ENCODE measurements around the gene HSF2BP.
"Not testable (repeated sequence)": the region's sequence is repeated elsewhere in the genome, so short reads cannot be mapped to it uniquely, and the experiment has no call there.

HSF2BP gene

DNA sequence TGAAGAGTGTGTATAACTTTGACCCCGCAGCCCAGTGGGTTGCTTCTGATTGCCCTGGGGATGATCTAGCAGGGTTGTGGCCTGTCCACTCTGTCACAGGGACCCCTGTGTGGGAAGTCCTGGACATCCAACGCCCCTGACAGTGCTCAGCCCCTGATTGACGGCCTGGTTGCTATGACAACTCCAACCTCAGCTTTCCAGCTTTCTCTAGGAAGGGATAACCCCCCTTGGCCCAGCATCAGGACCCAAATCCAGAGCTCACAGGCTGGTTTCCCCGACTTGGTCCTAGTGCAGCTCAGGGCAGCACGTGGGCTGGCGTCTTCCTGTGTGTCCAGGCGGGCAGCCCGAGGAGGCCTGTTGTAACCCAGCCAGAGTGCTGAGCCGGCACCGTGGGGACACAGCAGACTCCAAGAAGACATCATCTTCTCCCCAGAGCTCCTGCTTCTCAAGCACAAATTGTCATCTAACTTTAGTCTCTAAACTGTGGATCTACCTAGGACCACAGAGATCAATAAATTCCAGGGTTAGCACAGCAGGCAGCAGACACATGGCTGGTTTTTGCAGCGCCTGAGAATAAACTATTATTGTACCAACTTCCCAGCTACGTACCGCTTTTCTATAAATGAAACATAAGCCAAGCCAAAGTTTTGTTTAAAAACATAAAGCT, 40.8 kb upstream of the HSF2BP start:
- H3K4me3 ChIP-seq (ENCODE audit: low read depth, low read length) = no peak overlapping the region
- no peak for DNase-seq (ENCODE audit: low read depth)
- TF ChIP-seq, protein P1, sequence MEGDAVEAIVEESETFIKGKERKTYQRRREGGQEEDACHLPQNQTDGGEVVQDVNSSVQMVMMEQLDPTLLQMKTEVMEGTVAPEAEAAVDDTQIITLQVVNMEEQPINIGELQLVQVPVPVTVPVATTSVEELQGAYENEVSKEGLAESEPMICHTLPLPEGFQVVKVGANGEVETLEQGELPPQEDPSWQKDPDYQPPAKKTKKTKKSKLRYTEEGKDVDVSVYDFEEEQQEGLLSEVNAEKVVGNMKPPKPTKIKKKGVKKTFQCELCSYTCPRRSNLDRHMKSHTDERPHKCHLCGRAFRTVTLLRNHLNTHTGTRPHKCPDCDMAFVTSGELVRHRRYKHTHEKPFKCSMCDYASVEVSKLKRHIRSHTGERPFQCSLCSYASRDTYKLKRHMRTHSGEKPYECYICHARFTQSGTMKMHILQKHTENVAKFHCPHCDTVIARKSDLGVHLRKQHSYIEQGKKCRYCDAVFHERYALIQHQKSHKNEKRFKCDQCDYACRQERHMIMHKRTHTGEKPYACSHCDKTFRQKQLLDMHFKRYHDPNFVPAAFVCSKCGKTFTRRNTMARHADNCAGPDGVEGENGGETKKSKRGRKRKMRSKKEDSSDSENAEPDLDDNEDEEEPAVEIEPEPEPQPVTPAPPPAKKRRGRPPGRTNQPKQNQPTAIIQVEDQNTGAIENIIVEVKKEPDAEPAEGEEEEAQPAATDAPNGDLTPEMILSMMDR (IDR thresholded peaks at IDR 0.05; ENCODE audit: control insufficient read depth, extremely low read depth, insufficient read depth) = no peak

DNA sequence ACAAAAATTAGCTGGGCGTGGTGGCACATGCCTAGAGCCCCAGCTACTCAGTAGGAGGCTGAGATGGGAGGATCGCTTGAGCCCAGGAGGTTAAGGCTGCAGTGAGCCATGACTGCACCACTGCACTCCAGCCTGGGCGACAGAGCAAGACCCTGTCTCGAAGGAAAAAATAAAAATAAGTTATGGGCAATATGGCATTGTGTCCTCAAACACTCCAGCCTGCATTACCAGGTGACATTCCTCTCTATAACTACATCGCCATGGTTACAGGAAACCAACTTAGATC, 40.1 kb upstream of the HSF2BP start:
- H3K4me3 ChIP-seq (ENCODE audit: low read depth, low read length); DNase-seq (ENCODE audit: low read depth): not testable (repeated sequence)

DNA sequence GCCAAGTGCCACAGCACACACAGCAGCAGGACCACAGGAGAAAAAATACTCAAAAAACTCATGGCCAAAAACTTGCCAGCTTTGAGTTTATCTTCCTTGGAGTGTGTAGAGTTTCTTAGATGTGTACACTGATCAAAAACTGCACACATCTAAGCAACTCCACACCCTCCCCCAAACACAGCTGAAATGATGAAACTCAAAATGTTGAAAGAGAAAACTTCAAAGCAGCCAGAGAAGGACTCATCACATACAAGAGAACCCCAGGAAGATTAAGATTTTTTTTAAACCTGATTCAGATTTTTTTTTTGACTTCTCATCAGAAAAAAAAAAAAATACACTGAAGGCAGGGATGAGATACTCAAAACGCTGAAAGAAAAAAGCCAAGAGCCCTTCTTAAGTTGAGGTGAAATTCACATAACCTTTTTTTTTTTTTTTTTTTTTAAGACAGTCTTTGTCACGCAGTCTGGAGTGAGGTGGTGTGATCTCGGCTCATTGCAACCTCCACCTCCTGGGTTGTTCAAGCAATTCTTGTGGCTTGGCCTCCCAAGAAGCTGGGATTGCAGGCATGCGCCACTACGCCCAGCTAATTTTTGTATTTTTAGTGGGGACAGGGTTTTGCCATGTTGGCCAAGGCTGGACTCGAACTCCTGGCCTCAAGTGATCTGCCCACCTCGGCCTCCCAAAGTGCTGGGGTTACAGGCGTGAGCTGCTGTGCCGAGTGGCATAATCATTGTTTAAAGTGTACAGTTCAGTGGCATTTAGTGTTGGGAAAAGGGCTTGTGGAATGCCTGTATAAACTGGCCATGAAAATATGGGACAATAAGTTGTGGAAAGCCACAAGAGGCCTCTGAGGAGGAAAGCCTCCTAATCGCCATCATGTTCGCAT, 38.7 kb upstream of the HSF2BP start:
- no peak for DNase-seq (ENCODE audit: low read depth)
- TF ChIP-seq, protein P1 (IDR thresholded peaks at IDR 0.05; ENCODE audit: control insufficient read depth, extremely low read depth, insufficient read depth) = no peak
- H3K4me3 ChIP-seq (ENCODE audit: low read depth, low read length) = no peak overlapping the region

DNA sequence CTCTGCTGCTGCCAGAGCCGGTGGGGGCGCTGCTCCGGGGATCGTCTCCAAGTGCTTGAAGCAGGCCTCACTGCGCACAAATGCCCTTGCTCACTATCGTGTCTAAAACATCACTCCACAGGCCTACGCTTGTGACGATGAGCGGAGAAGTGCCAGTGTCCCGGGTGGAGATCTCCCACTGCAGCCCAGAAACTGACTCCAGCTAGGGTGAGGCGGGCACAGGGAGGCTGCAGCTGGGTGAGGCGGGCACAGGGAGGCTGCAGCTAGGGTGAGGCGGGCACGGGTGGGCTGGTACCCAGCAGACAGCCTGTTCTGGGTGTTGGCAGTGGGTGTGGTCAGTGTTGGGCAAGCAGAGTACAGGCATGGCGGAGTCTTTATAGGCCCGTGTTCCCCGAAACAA, 36.9 kb upstream of the HSF2BP start:
- no peak for DNase-seq (ENCODE audit: low read depth)
- TF ChIP-seq, protein P1 (IDR thresholded peaks at IDR 0.05; ENCODE audit: control insufficient read depth, extremely low read depth, insufficient read depth) = no peak
- H3K4me3 ChIP-seq (ENCODE audit: low read depth, low read length) = no peak overlapping the region

DNA sequence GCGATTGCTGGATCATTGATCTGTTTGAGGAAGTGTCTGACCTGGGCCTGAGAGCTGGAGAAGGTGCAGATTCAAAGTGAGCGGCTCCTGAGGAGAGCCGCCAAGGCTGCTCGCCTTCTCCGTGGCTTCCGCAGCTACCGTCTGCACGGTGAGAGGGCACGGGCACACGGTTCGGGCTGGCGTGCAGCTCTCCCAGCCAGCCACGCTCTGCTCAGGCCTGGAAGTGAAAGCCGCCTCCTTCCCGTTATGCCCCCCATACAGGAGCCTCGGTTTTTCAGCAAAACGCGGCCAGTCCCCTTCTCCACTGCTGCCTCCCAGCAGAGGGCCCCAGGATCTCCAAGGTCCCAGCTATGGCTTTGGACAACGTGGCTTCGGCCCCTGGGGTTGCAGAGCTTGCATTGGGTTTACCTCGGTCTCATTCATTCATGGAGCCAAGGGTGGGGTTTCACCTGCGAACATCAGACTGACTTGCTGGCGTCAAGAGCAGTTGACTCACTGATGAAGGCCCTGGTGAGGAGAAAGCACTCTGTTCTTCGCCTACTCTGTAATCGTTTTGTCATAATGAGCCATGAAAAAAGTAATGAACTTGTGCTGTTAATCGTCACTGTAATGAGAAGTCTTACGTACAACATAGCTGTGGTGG, 35.3 kb upstream of the HSF2BP start:
- DNase-seq (ENCODE audit: low read depth) = no peak
- TF ChIP-seq, protein P1 (IDR thresholded peaks at IDR 0.05; ENCODE audit: control insufficient read depth, extremely low read depth, insufficient read depth) = no peak
- no peak overlapping the region for H3K4me3 ChIP-seq (ENCODE audit: low read depth, low read length)

DNA sequence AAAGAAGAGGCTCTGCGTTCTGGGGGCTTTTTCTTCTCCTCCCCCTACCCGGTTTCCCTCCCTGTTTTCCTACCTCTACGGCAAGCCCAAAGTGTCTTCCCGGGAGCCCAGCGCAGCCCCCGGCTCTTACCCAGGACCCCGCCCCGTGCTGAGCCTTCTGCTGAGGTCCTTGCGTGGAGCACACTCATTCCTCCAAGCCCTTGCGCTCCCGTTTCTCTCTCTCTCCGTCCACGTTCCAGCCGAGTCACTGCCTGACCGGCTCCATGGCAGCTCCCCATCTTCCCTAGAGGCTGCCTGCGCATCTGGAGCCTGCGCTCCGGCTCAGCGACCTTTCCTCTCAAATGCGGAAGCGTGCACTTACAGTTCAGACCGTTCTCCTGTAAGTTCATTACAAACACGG, 34.7 kb upstream of the HSF2BP start:
- TF ChIP-seq, protein P1 (IDR thresholded peaks at IDR 0.05; ENCODE audit: control insufficient read depth, extremely low read depth, insufficient read depth) = no peak
- no peak for DNase-seq (ENCODE audit: low read depth)
- H3K4me3 ChIP-seq (ENCODE audit: low read depth, low read length) = no peak overlapping the region

DNA sequence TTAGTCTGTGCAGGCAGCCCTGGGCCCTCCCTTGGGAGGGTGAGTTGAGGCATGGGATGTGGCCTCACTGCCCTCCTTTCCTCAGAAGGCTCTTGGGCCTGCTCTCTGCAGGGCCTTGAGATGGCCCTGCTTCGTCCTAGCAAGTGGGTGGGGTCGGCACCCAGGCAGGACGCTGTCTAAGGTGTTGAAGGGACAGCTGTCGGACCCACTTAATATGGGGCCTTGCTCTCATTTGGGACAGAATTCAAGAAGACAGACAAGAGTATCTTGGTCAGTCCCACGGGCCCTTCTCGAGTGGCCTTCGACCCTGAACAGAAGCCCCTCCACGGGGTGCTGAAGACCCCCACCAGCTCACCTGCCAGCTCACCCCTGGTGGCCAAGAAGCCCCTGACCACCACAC, 33.7 kb upstream of the HSF2BP start:
- no peak for DNase-seq (ENCODE audit: low read depth)
- no peak overlapping the region for H3K4me3 ChIP-seq (ENCODE audit: low read depth, low read length)
- TF ChIP-seq, protein P1 (IDR thresholded peaks at IDR 0.05; ENCODE audit: control insufficient read depth, extremely low read depth, insufficient read depth) = no peak
